Astrocyte (in vitro differentiated cells and primary cell): ENCODE data around the gene KCNN2.

Experiments used
- CTCF ChIP-seq: IDR thresholded peaks from 2 replicates; pipeline ENCODE4 v1.5.1; 2011; ENCODE audit warnings: low read depth, mild to moderate bottlenecking, inconsistent platforms, low read length, moderate library complexity; ENCODE audit not compliant: insufficient read depth
- EZH2 ChIP-seq: IDR thresholded peaks from 2 replicates; pipeline ENCODE4 v1.6.1; 2012; ENCODE audit warnings: mild to moderate bottlenecking, low read length, inconsistent platforms; ENCODE audit not compliant: insufficient read depth

- TF ChIP-seq CTCF (no peak), EZH2 (no peak)
Observed at GRCh38 chr5:114438471-114438870, 76.6 kb downstream of the KCNN2 start.
